K562 (cell line): ENCODE data around the gene CLSTN1. TPM values are rescaled to one million over a fixed set of nuclear protein-coding genes. Genes with fewer than 3 reads are reported as not detected.
"Not testable (repeated sequence)": the region's sequence is repeated elsewhere in the genome, so short reads cannot be mapped to it uniquely, and the experiment has no call there.

Source experiments
- ATAC-seq: fragments of 200-7000 bp; cut with Tn5 transposase; 3 replicates; pipeline ENCODE4 v1.9.1; 2020; ENCODE audit warnings: moderate library complexity
- BruUV-seq: library from RNA; stranded (reverse); fragments of 400-500 nt; replicated peaks from 2 replicates; lab custom pipeline; 2021; lab: Mats Ljungman, UMichigan
- CTCF ChIA-PET: fragments of 300-600 bp; formaldehyde crosslinking; extraction: SDS; loops from one replicate; lab custom pipeline; 2021; ENCODE audit warnings: low intra/inter-chr PET ratio; lab: Yijun Ruan, JAX
- POLR2A ChIA-PET: fragments of 300-600, 350-650 bp; sonication (Branson Sonifier 250); formaldehyde crosslinking; extraction: SDS; loops from one replicate; lab custom pipeline; 2021; ENCODE audit warnings: antibody characterized with exemption, inconsistent platforms; lab: Yijun Ruan, JAX
- DNase-seq, 4 experiments: peaks; one replicate each; pipeline versions ENCODE4 v3.0.0 to v3.0.0-alpha.2; 2011 to 2018; ENCODE audit warnings: low spot score in 3 of 4, mixed read lengths in 3 of 4; ENCODE audit errors: extremely low read depth in 1 of 4
- FAIRE-seq: peaks from 2 replicates; lab custom pipeline; 2011; peaks lifted over from hg19 to GRCh38; lab: Jason Lieb, UNC
- H2AFZ ChIP-seq: 2 replicates; pipeline ENCODE4 v1.6.0; 2011; ENCODE audit warnings: low read depth, low read length, control low read depth, inconsistent platforms
- H3K27ac ChIP-seq: fragments of 200-600 bp; 3 replicates; pipeline ENCODE4 v1.8.0; 2011; ENCODE audit warnings: low read depth, mild to moderate bottlenecking, control low read depth, inconsistent platforms, low read length, moderate library complexity, mixed read lengths; ENCODE audit errors: extremely low read depth
- H3K27me3 ChIP-seq, 2 experiments: fragments of 300-600 bp in 1 of 2; 2 replicates in 1 of 2; 3 replicates in 1 of 2; pipeline versions ENCODE4 v1.6.0 to v1.8.0; 2011; ENCODE audit warnings: inconsistent platforms in 2 of 2, low read length in 2 of 2, mild to moderate bottlenecking in 1 of 2, mixed read lengths in 1 of 2, moderate library complexity in 1 of 2; ENCODE audit not compliant: control insufficient read depth in 2 of 2, insufficient read depth in 2 of 2
- H3K36me3 ChIP-seq: fragments of 300-600 bp; 3 replicates; pipeline ENCODE4 v1.8.0; 2011; ENCODE audit warnings: mild to moderate bottlenecking, low read length, inconsistent platforms; ENCODE audit not compliant: control insufficient read depth, insufficient read depth
- H3K4me1 ChIP-seq, 2 experiments: fragments of 200-600 bp in 1 of 2; replicated peaks in 1 of 2; 2 replicates in 1 of 2; 3 replicates in 1 of 2; pipeline versions ENCODE4 v1.5.1 to v1.8.0; 2011; ENCODE audit warnings: inconsistent platforms in 2 of 2, low read length in 2 of 2, mild to moderate bottlenecking in 1 of 2, mixed read lengths in 1 of 2, moderate library complexity in 1 of 2; ENCODE audit not compliant: control insufficient read depth in 2 of 2, insufficient read depth in 2 of 2
- H3K4me2 ChIP-seq: 2 replicates; pipeline ENCODE4 v1.6.1; 2011; ENCODE audit warnings: low read length, control low read depth, inconsistent platforms, mixed read lengths; ENCODE audit not compliant: insufficient read depth
- H3K4me3 ChIP-seq: fragments of 200-600 bp; sonication (generic), shearing (Covaris generic); 2 replicates; pipeline ENCODE4 v1.5.1; 2016; ENCODE audit warnings: control low read depth, inconsistent platforms
- H3K79me2 ChIP-seq: fragments of 200-600 bp; 3 replicates; pipeline ENCODE4 v1.8.0; 2011; ENCODE audit warnings: low read length, inconsistent platforms; ENCODE audit not compliant: control insufficient read depth, insufficient read depth
- H3K9ac ChIP-seq, 2 experiments: 2 replicates each; pipeline versions ENCODE4 v1.6.0 to v1.6.1; 2011; ENCODE audit warnings: low read depth in 2 of 2, low read length in 2 of 2, control low read depth in 1 of 2, inconsistent platforms in 1 of 2, mild to moderate bottlenecking in 1 of 2, mixed read lengths in 1 of 2; ENCODE audit not compliant: insufficient read depth in 1 of 2
- H3K9me1 ChIP-seq: one replicate; pipeline ENCODE4 v1.6.0; 2011; ENCODE audit warnings: inconsistent platforms, mild to moderate bottlenecking, low read length, moderate library complexity; ENCODE audit not compliant: control insufficient read depth, insufficient read depth
- H3K9me3 ChIP-seq: replicated peaks from 2 replicates; pipeline ENCODE4 v1.5.1; 2011; ENCODE audit warnings: low read depth, low read length, inconsistent platforms; ENCODE audit not compliant: control insufficient read depth, insufficient read depth
- H4K20me1 ChIP-seq: replicated peaks from 2 replicates; pipeline ENCODE4 v1.6.1; 2011; ENCODE audit warnings: low read length, inconsistent platforms, mixed read lengths; ENCODE audit not compliant: control insufficient read depth, insufficient read depth
- ARID1B ChIP-seq: fragments of 450-650 bp; IDR thresholded peaks from 2 replicates; pipeline ENCODE4 v1.6.1; 2016; ENCODE audit warnings: antibody characterized with exemption, mild to moderate bottlenecking, inconsistent platforms
- CBFA2T3 ChIP-seq: fragments of 450-650 bp; IDR thresholded peaks from 2 replicates; pipeline ENCODE4 v1.6.1; 2017
- JUND ChIP-seq, 2 experiments: IDR thresholded peaks; 2 replicates in 1 of 2; 3 replicates in 1 of 2; pipeline ENCODE4 v1.6.1; 2011; ENCODE audit warnings: borderline replicate concordance in 2 of 2, low read depth in 2 of 2, low read length in 2 of 2, improper control_type of control experiment in 1 of 2, missing biosample characterization in 1 of 2, missing genetic modification characterization in 1 of 2, missing genetic modification reagents in 1 of 2
- KDM2B ChIP-seq: fragments of 250-450 bp; sonication (Bioruptor Pico); IDR thresholded peaks from 2 replicates; pipeline ENCODE4 v1.8.0; 2021; ENCODE audit warnings: mild to moderate bottlenecking, moderate library complexity
- MEF2D ChIP-seq: conservative IDR thresholded peaks from 2 replicates; pipeline ENCODE4 v1.6.1; 2016; ENCODE audit warnings: low read depth, missing genetic modification characterization, missing compliant biosample characterization
- NR2C1 ChIP-seq, 2 experiments: fragments of 450-650 bp; IDR thresholded peaks; 2 replicates each; pipeline ENCODE4 v1.6.1; 2017; ENCODE audit warnings: mild to moderate bottlenecking in 2 of 2, antibody characterized with exemption in 1 of 2, inconsistent platforms in 1 of 2, missing compliant biosample characterization in 1 of 2, missing genetic modification characterization in 1 of 2
- NR2F6 ChIP-seq: fragments of 450-650 bp; formaldehyde crosslinking; IDR thresholded peaks from 2 replicates; pipeline ENCODE4 v1.4.0; 2020; ENCODE audit warnings: mild to moderate bottlenecking
- NUFIP1 ChIP-seq: fragments of 450-650 bp; IDR thresholded peaks from 2 replicates; pipeline ENCODE4 v1.6.1; 2018; ENCODE audit not compliant: partially characterized antibody
- RBM34 ChIP-seq: fragments of 200-400 bp; formaldehyde crosslinking; IDR thresholded peaks from 2 replicates; pipeline ENCODE4 v1.6.1; 2018; ENCODE audit warnings: low read length, borderline replicate concordance; ENCODE audit not compliant: insufficient read depth
- SMARCA4 ChIP-seq: fragments of 450-650 bp; IDR thresholded peaks from 2 replicates; pipeline ENCODE4 v1.6.1; 2016
- SMARCE1 ChIP-seq: fragments of 450-650 bp; IDR thresholded peaks from 2 replicates; pipeline ENCODE4 v1.7.1; 2016; ENCODE audit warnings: mild to moderate bottlenecking
- ZBTB17 ChIP-seq: fragments of 450-650 bp; formaldehyde crosslinking; IDR thresholded peaks from 2 replicates; pipeline ENCODE4 v1.4.0; 2020; ENCODE audit warnings: mild to moderate bottlenecking
- ZEB2 ChIP-seq: fragments of 450-650 bp; IDR thresholded peaks from 2 replicates; pipeline ENCODE4 v1.6.1; 2016
- ZNF24 ChIP-seq: fragments of 450-650 bp; IDR thresholded peaks from 2 replicates; pipeline ENCODE4 v1.6.1; 2016
- ZNF592 ChIP-seq: fragments of 450-650 bp; IDR thresholded peaks from 2 replicates; pipeline ENCODE4 v1.6.1; 2017; ENCODE audit warnings: antibody characterized with exemption, mild to moderate bottlenecking
- WGBS: fragments of 100-300 bp; shearing (Covaris generic); methylation state at CpG from one replicate; pipeline ENCODE4 v1.1.6; 2016; ENCODE audit warnings: low coverage, mixed read lengths; ENCODE audit not compliant: insufficient coverage; ENCODE audit errors: missing lambda C conversion rate; 5-methylcytosine and 5-hydroxymethylcytosine counted together
- in situ Hi-C: fragments of 300-500 bp; cut with MboI; formaldehyde crosslinking; loops from 4 replicates; pipeline ENCODE4 v1.15.0; 2018; ENCODE audit warnings: inconsistent platforms, mixed read lengths
- intact Hi-C: fragments of 100-400 bp; cut with micrococcal nuclease; formaldehyde crosslinking; loops from 2 replicates; pipeline ENCODE4 v1.14.2; 2022
- polyA plus RNA-seq, 8 experiments: library from polyadenylated mRNA; depleted of rRNA in 4 of 8; stranded (reverse) in 5 of 8; unstranded in 3 of 8; fragments of >200 nt; fragmentation: Nextera tagmentation in 2 of 8; fragmentation: Illumina TruSeq in 1 of 8; extraction: Ambion mirVana in 2 of 8; extraction: Trizol in 1 of 8; gene quantifications; 2 replicates each; pipeline versions ENCODE4 v1.2.1 to v1.2.3, GENCODE V29; 2011 to 2014; ENCODE audit warnings: inconsistent platforms in 1 of 8, missing spikeins in 1 of 8
- total RNA-seq, 7 experiments: library from RNA; depleted of rRNA in 6 of 7; stranded (reverse); fragments of >200 nt in 6 of 7; fragmentation: Illumina TruSeq in 2 of 7; extraction: Trizol in 2 of 7; gene quantifications; 2 replicates each; pipeline versions ENCODE4 v1.2.1 to v1.2.3, GENCODE V29; 2011 to 2021; ENCODE audit warnings: low replicate concordance in 1 of 7

The CLSTN1 gene
- total and polyA plus RNA-seq, 9 of the 15 experiments (the other 6 are each of a cell fraction or from before 2014, with no cell fraction given), result 1.1 to 32.5 (median 13.3) TPM

GRCh38 chr1:9714257-9714718 is 109.5 kb downstream of the CLSTN1 start (continued):
- TF ChIP-seq NUFIP1, result no peak
- TF ChIP-seq KDM2B (CRISPR knock-in tag), result no peak
- TF ChIP-seq JUND (IDR thresholded peaks at IDR 0.05; ENCODE audit: borderline replicate concordance, low read depth, low read length), result peak; percentile 89
- TF ChIP-seq JUND (tag; IDR thresholded peaks at IDR 0.05; ENCODE audit: borderline replicate concordance, low read depth, low read length), result peak; percentile 74; the same call in 1 of the 3 replicates
- no peak for TF ChIP-seq ZNF24
- TF ChIP-seq SMARCE1, result 0 out of 2 replicates have a peak, but pooled peaks have one; percentile 30
- no peak for TF ChIP-seq ZBTB17 (CRISPR knock-in tag)
- TF ChIP-seq NR2F6, result no peak
- no peak for TF ChIP-seq RBM34
- no peak for TF ChIP-seq MEF2D (tag)

- WGBS, result 44% methylated on average over 7 of the region's 7 CpGs
- CTCF ChIA-PET; FAIRE-seq; H4K20me1 ChIP-seq; in situ Hi-C loops; H3K27me3 ChIP-seq; H3K4me3 ChIP-seq; intact Hi-C loops; ATAC-seq; H3K9me3 ChIP-seq; BruUV-seq; H3K9me1 ChIP-seq; TF ChIP-seq NR2C1 (IDR thresholded peaks at IDR 0.05); JUND (IDR thresholded peaks at IDR 0.05; ENCODE audit: borderline replicate concordance, low read depth, low read length): not testable (repeated sequence)
- POLR2A ChIA-PET, result interaction anchor here (1.0 kb wide), 1 partner anchor 57 kb away, joined by 3 read pairs; no protein-coding TSS in a partner anchor
- Histone ChIP-seq H3K4me1 (peaks cover 36 to 53% of the 10 kb centered on the region in 2 experiments), H3K4me2 (0 out of 2 replicates have a peak overlapping the region, but pooled peaks have one; percentile 4), H3K79me2 (peaks cover 13% of the 10 kb centered on the region), H3K9ac (peak overlapping the region in 1 of 2 experiments; percentile 41; a peak in 1 of 4 replicates), H3K27ac (peak overlapping the region; percentile 44; the same call in 1 of the 3 replicates), H2AFZ (peak overlapping the region; percentile 46), H3K36me3 (peaks cover 10% of the 10 kb centered on the region; the same call in 2 of the 3 replicates)
- DNase-seq, result peak in 1 of 4 experiments; percentile 43
- TF ChIP-seq CBFA2T3 (0 out of 2 replicates have a peak, but pooled peaks have one; percentile 2), NR2C1 (tag; IDR thresholded peaks at IDR 0.05) (peak; percentile 52; the same call in 1 of the 2 replicates), ZNF592 (peak; percentile 76), SMARCA4 (peak; percentile 56; the same call in 1 of the 2 replicates), JUND (tag; IDR thresholded peaks at IDR 0.05; ENCODE audit: borderline replicate concordance, low read depth, low read length) (peak; percentile 20; the same call in 1 of the 3 replicates), ARID1B (peak; percentile 50; the same call in 1 of the 2 replicates), ZEB2 (peak; percentile 68)
Observed at GRCh38 chr1:9712767-9713166, 111.0 kb downstream of the CLSTN1 start.
